Epidermal melanocyte (primary cell): Measurements from ENCODE around the gene EGF.
"Not testable (repeated sequence)": the region's sequence is repeated elsewhere in the genome, so short reads cannot be mapped to it uniquely, and the experiment has no call there.

Source experiments
- DNase-seq: peaks from one replicate; pipeline ENCODE4 v3.0.0; 2011; ENCODE audit warnings: low spot score; ENCODE audit not compliant: insufficient read length

Gene EGF

DNA sequence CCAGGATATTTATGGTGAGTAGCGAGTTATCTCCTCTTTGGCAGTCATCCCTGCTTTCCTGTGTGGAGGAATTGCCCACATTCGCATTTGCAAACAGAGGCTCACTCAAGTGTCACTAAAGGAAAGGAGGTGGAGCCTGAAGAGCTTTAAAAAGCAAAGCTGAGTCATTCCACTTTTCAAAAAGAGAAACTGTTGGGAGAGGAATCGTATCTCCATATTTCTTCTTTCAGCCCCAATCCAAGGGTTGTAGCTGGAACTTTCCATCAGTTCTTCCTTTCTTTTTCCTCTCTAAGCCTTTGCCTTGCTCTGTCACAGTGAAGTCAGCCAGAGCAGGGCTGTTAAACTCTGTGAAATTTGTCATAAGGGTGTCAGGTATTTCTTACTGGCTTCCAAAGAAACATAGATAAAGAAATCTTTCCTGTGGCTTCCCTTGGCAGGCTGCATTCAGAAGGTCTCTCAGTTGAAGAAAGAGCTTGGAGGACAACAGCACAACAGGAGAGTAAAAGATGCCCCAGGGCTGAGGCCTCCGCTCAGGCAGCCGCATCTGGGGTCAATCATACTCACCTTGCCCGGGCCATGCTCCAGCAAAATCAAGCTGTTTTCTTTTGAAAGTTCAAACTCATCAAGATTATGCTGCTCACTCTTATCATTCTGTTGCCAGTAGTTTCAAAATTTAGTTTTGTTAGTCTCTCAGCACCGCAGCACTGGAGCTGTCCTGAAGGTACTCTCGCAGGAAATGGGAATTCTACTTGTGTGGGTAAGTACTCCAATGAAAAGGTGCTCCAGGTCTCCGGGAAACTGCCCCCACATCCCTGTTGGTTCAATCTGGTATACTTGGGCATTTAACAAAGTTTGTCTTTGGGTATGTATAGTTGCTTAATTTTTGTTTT is at the start of gene EGF:
Gene EGF (plus strand): TSS at position 178 of the 890 bp plus-strand sequence. CDS start 453 bp downstream, at position 631.
- DNase-seq = no peak

DNA sequence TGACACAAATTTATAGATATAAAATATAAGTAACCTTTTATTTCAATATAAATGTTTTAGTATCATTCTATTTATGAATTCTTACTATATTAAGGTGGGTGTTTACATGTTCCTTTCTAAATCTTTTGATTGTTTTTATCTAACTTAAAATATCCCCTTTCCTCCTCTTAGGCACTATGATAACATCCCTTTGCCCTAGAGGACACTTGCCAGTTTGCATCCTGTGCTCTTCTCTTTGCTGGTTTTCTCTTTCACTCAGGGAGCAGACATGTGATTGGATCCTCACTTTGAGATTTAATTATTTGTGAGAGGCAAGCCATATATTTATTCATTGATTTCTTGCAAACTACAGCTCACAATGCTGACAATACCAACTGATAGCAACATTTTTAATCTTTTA is 48.5 kb upstream of the EGF start:
- DNase-seq = no peak

- no peak for DNase-seq
Observed at GRCh38 chr4:109870061-109870460, 42.6 kb upstream of the EGF start.

- no peak for DNase-seq
Observed at GRCh38 chr4:109872065-109872464, 40.6 kb upstream of the EGF start.

DNA sequence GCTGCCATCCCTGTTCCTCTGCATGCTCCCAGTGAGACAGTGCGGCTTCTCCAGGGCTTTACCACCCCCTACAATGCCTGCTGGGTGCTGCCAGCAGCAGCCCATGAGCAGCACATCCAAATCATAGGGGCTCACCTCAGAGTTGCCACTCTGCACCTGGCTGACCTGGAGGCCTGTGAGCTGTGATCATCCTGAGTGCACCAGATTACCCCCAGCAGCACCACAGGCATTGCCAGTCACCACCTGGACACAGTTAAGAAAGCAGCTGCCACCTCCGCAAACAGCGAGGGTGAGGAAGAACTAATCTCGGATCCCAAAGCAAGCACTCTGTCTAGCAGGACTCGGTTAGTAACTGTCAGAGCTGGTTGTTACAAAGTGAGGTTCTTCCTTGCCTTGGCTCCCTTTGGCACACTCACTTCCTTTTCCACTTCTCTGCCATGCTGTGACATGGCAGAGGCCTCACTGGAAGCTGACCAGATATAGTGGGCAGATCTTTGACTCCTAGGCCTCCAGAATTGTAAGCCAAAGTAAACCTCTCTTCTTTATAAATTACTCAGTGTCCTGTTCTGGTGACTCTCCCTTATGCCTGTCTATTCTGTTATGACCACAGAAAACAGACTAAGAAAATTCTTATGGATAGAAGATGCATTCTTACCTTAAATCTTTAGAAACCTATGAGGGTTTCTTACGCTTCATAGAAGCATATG is 39.6 kb upstream of the EGF start:
- no peak for DNase-seq

DNA sequence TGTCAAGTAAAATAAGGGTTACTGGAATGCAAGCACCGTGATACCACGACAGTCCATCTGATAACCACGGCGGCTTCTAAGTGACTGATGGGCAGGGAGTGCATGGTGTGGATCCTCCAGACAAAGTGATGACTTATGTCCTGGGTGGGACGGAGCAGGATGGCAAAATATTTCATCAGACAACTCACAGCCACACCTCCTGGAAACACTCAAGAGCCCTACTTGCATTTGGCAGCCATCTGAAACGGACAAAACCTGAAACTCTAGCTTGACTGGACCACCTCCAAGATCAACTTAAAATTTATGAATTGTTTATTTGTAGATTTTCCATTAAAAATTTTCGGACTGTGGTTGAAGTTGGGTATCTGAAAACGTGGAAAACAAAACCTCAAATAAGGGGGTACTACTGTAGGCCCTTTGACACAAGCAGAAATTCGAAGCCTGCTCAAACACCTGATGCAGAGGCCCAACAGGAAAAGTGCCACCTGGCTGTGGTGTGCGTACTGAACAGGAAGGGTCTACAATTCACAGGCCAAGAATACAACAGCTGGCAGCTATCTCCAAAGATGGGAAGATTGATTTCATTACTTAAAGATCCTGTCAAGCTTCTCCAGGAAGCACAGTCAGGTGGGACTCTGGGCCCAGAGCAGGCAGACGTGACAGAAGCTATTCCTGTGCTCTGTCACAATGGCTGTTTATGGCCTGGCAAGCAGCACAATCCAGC is 38.7 kb upstream of the EGF start:
- no peak for DNase-seq

DNA sequence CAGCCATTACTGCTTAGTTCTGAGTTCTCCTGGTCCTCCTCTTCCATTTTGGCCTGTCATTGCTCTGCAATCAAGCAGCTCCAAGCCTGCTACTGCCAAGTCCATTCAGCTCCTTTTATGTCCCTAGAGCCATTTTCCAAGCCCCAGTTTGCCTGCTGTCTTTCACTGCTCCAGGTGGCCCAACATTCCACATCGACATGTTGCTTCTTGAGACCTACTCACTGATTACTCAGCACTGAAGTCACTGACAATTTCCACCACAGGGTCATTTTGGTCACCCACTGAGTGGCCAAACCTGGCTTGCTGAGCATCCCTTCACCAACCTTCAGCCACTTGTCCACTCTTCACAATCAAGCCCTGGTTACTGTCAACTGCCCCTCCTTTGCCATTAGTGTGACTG is 37.6 kb upstream of the EGF start:
- DNase-seq = no peak

DNA sequence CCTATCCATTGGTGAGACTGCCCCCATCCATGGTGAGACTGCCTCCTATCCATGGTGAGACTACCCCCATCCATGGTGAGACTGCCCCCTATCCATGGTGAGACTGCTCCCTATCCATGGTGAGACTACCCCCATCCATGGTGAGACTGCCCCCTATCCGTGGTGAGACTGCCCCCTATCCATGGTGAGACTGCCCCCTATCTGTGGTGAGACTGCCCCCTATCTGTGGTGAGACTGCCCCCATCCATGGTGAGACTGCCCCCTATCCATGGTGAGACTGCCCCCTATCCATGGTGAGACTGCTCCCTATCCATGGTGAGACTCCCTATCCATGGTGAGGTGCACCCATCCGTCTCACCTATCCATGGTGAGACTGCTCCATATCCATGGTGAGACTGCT is 37.1 kb upstream of the EGF start:
- DNase-seq = not testable (repeated sequence)

DNA sequence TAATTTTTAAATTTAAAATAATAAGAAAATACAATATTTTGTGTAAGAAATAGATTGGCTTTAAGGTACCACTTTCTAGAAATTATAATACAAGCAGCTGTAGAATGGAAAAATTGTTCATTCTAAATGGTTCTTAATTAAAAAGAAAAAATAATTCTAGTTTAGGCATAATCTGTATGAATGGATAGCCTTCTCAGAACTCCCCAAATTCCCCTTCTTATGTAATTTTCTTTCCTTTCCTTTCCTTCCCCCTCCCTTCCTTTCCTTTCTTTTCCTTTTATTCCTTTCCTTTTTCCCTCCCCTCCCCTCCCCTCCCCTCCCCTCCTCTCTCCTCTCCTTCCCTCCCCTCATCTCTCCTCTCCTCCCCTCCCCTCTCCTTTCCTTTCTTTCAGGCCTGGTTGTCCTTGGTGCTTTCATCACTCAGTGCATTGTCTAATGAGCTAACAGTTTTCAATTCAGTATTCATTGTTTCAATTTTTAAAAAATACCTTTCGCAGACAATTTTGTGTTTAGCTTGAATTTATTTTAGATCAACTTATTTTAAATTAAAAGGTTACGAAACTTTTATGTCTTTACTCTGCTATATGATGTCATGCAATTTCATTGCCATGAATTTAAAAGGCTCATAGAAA is 35.9 kb upstream of the EGF start:
- no peak for DNase-seq

- DNase-seq = no peak
Observed at GRCh38 chr4:109877400-109877799, 35.3 kb upstream of the EGF start.

- DNase-seq = no peak
Observed at GRCh38 chr4:109878355-109878754, 34.3 kb upstream of the EGF start.

GRCh38 chr4:109879081-109879480 is 33.6 kb upstream of the EGF start:
- no peak for DNase-seq

DNA sequence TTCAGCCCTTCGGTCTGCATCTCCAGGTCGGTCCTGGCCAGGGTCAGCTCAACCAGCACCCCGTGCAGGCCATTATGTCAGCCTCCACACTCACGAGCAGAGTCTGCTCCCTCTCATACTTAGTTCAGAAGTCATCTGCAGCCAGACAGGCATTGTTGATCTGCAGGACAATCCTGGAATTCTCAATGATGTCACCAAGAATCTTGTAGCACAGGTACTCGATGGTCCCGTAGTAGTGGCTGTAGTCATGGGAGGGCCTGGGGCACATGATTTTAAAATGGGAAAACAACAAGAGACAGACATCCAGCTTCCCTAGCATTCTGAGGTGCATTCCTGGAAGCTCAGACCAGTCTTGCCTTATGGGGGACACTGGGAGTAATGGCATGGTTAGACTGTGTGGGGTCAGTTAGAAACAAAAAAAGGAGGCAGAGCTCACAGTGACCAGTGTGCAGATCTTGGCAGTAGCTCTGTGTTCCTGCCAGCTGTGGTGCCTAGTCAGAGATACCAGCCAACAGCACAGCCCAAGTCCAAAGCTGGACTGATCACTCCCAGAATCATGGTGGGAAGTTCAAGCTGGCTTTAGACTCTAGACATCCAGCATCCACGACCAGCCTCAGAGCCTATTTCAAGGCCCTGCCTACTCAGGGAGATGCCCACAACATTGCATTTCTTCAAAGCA is 32.9 kb upstream of the EGF start:
- no peak for DNase-seq

DNA sequence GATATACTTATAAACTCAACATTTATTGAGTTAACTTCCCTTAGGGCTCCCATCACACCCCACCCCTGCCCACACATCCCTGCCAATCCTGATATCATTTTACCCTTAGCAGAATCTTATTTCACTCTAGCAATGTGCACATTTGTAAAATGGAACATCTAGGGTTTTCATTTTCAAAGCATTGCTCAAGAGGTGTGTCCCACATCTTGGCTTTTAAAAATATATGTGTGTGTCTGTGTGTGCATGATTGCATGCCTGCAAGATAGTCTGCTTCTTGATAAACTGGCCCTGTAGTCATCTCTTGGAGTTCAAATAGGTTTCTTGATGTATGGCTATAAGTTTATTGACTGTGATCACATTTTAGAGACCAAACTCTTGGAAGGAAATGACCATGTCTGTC is 26.4 kb upstream of the EGF start:
- DNase-seq = no peak

GRCh38 chr4:109887071-109887470 is 25.6 kb upstream of the EGF start:
- DNase-seq = no peak

DNA sequence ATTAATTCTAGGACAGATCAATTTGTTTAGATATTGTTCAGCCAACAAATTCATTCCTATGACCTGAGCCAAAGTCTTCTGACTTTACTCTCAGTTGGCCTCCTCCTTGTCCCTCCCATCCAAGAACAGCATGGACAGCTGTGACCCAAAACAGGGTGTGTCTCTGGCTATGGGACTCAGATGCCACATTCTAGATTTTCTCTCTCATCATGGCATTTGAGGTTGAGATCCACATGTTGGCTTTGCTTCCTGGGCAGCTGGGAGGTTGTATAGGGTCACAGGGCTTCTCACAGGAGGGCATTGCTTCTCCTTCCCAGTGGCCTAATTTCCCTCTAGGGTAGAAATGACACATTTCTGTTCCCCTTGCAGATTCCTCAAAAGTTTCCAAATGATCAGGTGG is 22.6 kb upstream of the EGF start:
- no peak for DNase-seq

DNA sequence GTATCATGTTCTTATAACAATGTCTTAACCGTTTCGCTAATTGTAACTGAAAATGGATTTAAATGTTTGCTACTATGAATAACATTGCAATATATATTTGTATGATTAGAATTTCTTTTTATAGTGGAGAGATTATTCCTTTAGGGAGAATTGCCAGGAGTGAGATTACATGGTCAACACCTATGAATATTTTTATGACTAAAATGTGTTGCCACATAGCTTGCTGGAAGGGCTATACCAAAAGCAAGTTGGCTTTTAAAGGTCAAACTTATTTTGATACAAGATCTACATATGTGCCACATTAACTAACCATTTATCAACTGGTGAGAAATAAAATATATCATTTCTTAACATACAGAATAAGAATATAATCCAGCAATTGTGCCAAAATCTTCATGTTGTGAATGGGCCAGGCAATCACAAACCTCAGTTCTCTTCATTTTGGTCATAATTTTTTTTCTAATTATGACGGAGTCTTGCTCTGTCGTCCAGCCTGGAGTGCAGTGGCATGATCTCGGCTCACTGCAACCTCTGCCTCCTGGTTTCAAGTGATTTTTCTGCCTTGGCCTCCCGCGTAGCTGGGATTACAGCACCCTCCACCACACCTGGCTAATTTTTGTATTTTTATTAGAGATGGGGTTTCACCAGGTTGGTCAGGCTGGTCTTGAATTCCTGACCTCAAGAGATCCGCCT is 10.0 kb upstream of the EGF start:
- DNase-seq = no peak

GRCh38 chr4:109908731-109909130 is 4.0 kb upstream of the EGF start:
- no peak for DNase-seq

- no peak for DNase-seq
Observed at GRCh38 chr4:109910256-109910655, 2.4 kb upstream of the EGF start.

GRCh38 chr4:109913596-109914241 is 1.0 kb downstream of the EGF start:
- DNase-seq = no peak
